ENCODE data around the gene HLCS.

DNA sequence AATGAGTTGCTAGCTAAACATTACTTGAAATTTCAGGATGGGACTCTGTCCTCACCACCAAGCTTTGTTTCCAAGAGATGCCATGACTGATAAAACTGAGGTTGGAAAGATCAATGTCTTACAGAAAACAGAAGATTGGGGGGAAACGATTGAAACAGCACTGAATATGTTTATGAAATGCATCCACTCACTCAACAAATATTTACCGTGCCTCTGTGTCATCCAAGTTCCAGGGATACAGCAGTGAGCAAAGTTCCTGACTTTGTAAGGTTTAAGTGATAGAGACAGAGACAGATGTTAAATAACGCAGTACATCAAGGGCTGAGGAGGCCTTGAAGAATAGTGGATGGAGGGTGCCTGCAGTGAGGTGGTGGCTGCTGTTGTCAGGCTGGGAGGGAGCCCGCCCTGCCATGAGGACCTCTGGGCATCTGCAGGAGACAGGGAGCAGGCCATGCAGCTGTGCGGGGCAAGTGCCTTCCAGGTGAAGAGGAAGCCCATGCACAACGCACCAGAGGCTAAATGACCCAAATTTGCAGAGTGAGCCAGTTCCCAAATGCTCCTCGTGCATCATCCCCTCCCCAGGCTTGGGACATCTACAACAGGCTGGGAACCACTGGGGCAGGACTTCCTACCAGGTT is 108.0 kb downstream of the HLCS start:
- TF ChIP-seq, protein P1, sequence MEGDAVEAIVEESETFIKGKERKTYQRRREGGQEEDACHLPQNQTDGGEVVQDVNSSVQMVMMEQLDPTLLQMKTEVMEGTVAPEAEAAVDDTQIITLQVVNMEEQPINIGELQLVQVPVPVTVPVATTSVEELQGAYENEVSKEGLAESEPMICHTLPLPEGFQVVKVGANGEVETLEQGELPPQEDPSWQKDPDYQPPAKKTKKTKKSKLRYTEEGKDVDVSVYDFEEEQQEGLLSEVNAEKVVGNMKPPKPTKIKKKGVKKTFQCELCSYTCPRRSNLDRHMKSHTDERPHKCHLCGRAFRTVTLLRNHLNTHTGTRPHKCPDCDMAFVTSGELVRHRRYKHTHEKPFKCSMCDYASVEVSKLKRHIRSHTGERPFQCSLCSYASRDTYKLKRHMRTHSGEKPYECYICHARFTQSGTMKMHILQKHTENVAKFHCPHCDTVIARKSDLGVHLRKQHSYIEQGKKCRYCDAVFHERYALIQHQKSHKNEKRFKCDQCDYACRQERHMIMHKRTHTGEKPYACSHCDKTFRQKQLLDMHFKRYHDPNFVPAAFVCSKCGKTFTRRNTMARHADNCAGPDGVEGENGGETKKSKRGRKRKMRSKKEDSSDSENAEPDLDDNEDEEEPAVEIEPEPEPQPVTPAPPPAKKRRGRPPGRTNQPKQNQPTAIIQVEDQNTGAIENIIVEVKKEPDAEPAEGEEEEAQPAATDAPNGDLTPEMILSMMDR (optimal IDR thresholded peaks at IDR 0.05 in 1 of 3, IDR thresholded peaks at IDR 0.05 in 1 of 3, conservative IDR thresholded peaks at IDR 0.05 in 1 of 3; ENCODE audit: extremely low read depth in 1 of 3, insufficient read depth in 2 of 3, low read length in 3 of 3): no peak
- TF ChIP-seq EZH2 (IDR thresholded peaks at IDR 0.05; ENCODE audit: low read length): no peak
